ENCODE results near the gene PROB1.

PROB1 gene

DNA sequence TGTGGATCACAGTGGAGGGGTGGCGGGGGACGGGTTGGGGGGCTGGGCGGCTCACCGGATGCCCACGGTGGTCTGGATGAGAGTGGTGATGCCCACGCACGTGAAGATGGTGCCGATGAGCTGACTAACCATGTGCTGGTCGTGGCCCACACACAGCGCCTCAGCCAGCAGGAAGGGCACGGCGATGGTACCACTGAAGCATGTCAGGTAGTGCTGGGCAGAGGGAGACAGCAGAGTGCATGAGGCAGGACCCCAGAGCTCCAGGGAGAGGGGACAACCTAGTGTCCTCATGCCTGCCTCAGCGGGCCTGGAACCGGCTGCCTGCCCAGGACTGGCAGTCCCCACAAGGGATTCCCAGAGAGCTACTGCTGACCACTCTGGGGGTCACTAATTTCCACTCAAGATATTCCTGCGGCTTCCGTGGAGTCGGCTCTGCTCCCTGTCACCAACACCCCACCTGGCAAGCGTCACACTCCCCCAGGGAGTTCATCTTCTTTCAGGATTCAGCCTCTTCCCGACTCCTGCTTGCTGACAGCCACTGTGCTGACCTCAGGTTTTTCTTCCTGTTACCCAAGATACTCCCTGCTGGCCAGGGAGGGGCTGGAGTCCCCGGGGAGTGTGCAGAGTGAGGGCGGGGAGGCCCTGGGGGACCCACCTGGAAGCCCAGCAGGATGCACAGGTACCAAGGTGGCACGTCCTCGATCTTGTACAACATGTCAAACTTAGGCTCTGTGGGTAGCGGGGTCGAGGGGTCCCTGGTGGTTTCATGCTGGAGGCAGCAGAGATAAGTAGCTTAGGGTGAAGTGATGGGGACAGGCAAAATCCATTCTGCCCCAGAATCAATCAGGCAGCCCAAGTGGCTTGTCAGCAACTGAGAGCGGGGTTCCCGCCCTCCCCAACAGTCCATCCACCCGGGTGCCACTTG, 12.8 kb downstream of the PROB1 start:
- Histone ChIP-seq H3K4me1 (ENCODE audit: control insufficient read depth in 2 of 2, insufficient read depth in 1 of 2, low read depth in 1 of 2, low read length in 2 of 2) (peaks cover 0 to 2% of the 10 kb centered on the region in 2 donors), H3K9ac (ENCODE audit: low read depth, low read length, poor library complexity) (no peak overlapping the region), H3K18ac (ENCODE audit: low read length) (peak overlapping the region; percentile 76), H3K27me3 (ENCODE audit: control insufficient read depth in 3 of 3, insufficient read depth in 3 of 3, low read depth in 1 of 3, low read length in 3 of 3) (peaks cover 0 to 16% (median 0%) of the 10 kb centered on the region in 3 experiments), H2BK12ac (ENCODE audit: low read length) (no peak overlapping the region), H2BK5ac (ENCODE audit: low read length) (peak overlapping the region; percentile 22), H3K23ac (ENCODE audit: low read depth, low read length, poor library complexity) (peak overlapping the region; percentile 96), H3K27ac (replicated peaks; ENCODE audit: low read length) (no peak overlapping the region), H2BK120ac (ENCODE audit: low read depth, low read length) (no peak overlapping the region), H2AFZ (ENCODE audit: low read length) (no peak overlapping the region), H4K91ac (ENCODE audit: low read depth, low read length, poor library complexity) (no peak overlapping the region), H2AK5ac (ENCODE audit: low read depth, low read length) (peak overlapping the region; percentile 88), H3K4me2 (ENCODE audit: insufficient read depth, low read length, poor library complexity, severe bottlenecking) (no peak overlapping the region), H3K79me1 (ENCODE audit: low read depth, low read length) (peaks cover 6% of the 10 kb centered on the region), H3K36me3 (replicated peaks in 1 of 2; ENCODE audit: control insufficient read depth in 2 of 2, insufficient read depth in 2 of 2, low read length in 2 of 2) (no peaks in the 10 kb centered on the region), H3K14ac (ENCODE audit: low read length) (no peak overlapping the region), H2BK15ac (ENCODE audit: low read length) (no peak overlapping the region), H3K4ac (ENCODE audit: low read length) (peak overlapping the region; percentile 84), H3K4me3 (ENCODE audit: low read length in 2 of 2) (no peak overlapping the region), H4K8ac (ENCODE audit: low read depth, low read length) (peak overlapping the region; percentile 65), H3K9me3 (replicated peaks in 1 of 2; ENCODE audit: control insufficient read depth in 2 of 2, insufficient read depth in 1 of 2, low read depth in 1 of 2, low read length in 2 of 2) (no peaks in the 10 kb centered on the region)
- no CpG with 5 or more reads among the region's 28 CpGs for WGBS, 2 donors (ENCODE audit: extremely low coverage in 2 of 2, insufficient read length in 2 of 2, insufficient replicate concordance in 1 of 2)
- DNase-seq (ENCODE audit: low spot score): no peak

DNA sequence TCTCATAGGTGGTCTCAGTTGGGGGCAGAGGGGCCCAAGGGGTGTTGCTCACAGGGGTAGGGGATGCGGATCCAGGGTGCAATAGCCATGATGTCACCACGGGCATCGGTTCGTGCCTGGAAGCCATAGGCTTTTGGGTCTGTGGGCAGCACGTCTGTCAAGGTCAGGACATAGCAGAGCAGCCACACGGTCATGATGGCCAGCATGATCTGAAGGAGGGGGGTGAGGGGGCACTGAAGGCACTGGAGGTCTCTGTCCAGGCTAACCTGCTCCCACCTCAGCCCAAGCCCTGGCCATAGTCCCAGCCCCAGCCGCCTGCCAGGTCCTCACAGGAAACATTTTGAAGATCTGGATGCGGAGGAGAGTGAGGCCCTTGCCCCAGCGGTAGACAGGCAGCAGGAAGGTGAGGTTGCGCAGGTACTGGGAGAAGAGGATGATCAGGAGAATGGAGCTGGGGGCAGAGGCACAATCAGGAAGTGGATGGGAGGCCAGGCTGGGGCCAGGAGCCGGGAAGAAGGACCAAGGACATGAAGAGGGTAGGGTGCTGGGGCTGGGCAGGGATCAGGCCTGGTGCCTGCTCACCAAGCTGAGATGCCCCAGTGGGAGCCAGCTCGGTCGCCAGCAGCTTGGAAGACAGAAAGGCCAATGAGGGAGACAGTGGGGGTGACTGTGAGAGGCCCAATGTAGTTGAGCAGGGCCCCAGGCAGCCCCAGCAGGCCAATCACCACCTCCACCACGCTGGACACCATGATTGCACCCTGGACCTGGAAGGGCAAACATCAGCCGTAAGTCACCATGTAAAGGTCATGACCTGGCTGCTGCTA, 15.1 kb downstream of the PROB1 start:
- peaks cover 0 to 2% of the 10 kb centered on the region in 2 donors for H3K4me1 ChIP-seq (ENCODE audit: control insufficient read depth in 2 of 2, insufficient read depth in 1 of 2, low read depth in 1 of 2, low read length in 2 of 2)
- H3K36me3 ChIP-seq (replicated peaks in 1 of 2; ENCODE audit: control insufficient read depth in 2 of 2, insufficient read depth in 2 of 2, low read length in 2 of 2): peaks cover 0 to 4% of the 10 kb centered on the region in 2 donors
- H3K4me3 ChIP-seq (ENCODE audit: low read length in 2 of 2): peak overlapping the region in 1 of 2 donors; percentile 21
- no peak overlapping the region for H3K4me2 ChIP-seq (ENCODE audit: insufficient read depth, low read length, poor library complexity, severe bottlenecking)
- no peak overlapping the region for H2BK12ac ChIP-seq (ENCODE audit: low read length)
- H3K79me1 ChIP-seq (ENCODE audit: low read depth, low read length): peaks cover 7% of the 10 kb centered on the region
- no peak overlapping the region for H2BK5ac ChIP-seq (ENCODE audit: low read length)
- H2BK15ac ChIP-seq (ENCODE audit: low read length): no peak overlapping the region
- peak overlapping the region; percentile 89 for H3K14ac ChIP-seq (ENCODE audit: low read length)
- WGBS, 2 donors (ENCODE audit: extremely low coverage in 2 of 2, insufficient read length in 2 of 2, insufficient replicate concordance in 1 of 2): no CpG with 5 or more reads among the region's 15 CpGs
- H3K27me3 ChIP-seq (ENCODE audit: control insufficient read depth in 3 of 3, insufficient read depth in 3 of 3, low read depth in 1 of 3, low read length in 3 of 3): peaks cover 0 to 2% (median 0%) of the 10 kb centered on the region in 3 experiments
- peak overlapping the region; percentile 37 for H3K4ac ChIP-seq (ENCODE audit: low read length)
- H2AK5ac ChIP-seq (ENCODE audit: low read depth, low read length): peak overlapping the region; percentile 70
- H3K18ac ChIP-seq (ENCODE audit: low read length): peak overlapping the region; percentile 64
- no peak overlapping the region for H4K91ac ChIP-seq (ENCODE audit: low read depth, low read length, poor library complexity)
- no peak overlapping the region for H2BK120ac ChIP-seq (ENCODE audit: low read depth, low read length)
- no peak for DNase-seq (ENCODE audit: low spot score)
- peak overlapping the region; percentile 82 for H4K8ac ChIP-seq (ENCODE audit: low read depth, low read length)
- no peak overlapping the region for H2AFZ ChIP-seq (ENCODE audit: low read length)
- H3K9me3 ChIP-seq (replicated peaks in 1 of 2; ENCODE audit: control insufficient read depth in 2 of 2, insufficient read depth in 1 of 2, low read depth in 1 of 2, low read length in 2 of 2): peaks cover 0 to 3% of the 10 kb centered on the region in 2 donors
- peak overlapping the region; percentile 73 for H3K23ac ChIP-seq (ENCODE audit: low read depth, low read length, poor library complexity)
- H3K27ac ChIP-seq (replicated peaks; ENCODE audit: low read length): no peak overlapping the region
- H3K9ac ChIP-seq (ENCODE audit: low read depth, low read length, poor library complexity): peak overlapping the region; percentile 44

DNA sequence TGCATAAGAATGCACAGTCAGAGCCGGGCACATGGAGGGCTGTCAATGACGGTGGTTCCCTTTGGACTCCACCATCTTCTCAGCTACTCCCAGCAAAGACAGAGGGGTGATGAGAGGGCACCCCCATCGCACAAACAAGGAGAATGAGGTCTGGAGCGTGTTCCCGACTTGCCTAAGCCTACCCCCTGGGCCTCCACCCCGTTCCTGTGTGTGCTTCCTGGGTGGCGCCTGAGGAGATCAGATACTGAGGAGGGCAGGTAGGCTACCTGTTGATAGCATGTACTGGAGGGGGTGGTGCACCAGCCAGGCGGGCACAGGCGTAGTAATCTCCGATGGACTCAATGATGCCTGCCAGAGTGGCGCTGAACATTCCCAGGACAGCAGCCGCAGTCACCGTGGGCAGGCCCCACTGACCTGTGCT, 16.0 kb downstream of the PROB1 start:
- H3K14ac ChIP-seq (ENCODE audit: low read length): no peak overlapping the region

More for the DNA sequence above, 16.0 kb downstream of the PROB1 start:
- Histone ChIP-seq H4K8ac (ENCODE audit: low read depth, low read length) (no peak overlapping the region), H4K91ac (ENCODE audit: low read depth, low read length, poor library complexity) (no peak overlapping the region), H3K9ac (ENCODE audit: low read depth, low read length, poor library complexity) (peak overlapping the region; percentile 44), H2BK5ac (ENCODE audit: low read length) (no peak overlapping the region), H3K4me1 (ENCODE audit: control insufficient read depth in 2 of 2, insufficient read depth in 1 of 2, low read depth in 1 of 2, low read length in 2 of 2) (peaks cover 0 to 2% of the 10 kb centered on the region in 2 donors), H3K18ac (ENCODE audit: low read length) (no peak overlapping the region), H3K27ac (replicated peaks; ENCODE audit: low read length) (no peak overlapping the region), H2AK5ac (ENCODE audit: low read depth, low read length) (no peak overlapping the region), H3K36me3 (replicated peaks in 1 of 2; ENCODE audit: control insufficient read depth in 2 of 2, insufficient read depth in 2 of 2, low read length in 2 of 2) (peaks cover 1 to 6% of the 10 kb centered on the region in 2 donors), H3K4ac (ENCODE audit: low read length) (no peak overlapping the region), H2AFZ (ENCODE audit: low read length) (no peak overlapping the region), H2BK120ac (ENCODE audit: low read depth, low read length) (no peak overlapping the region), H3K4me2 (ENCODE audit: insufficient read depth, low read length, poor library complexity, severe bottlenecking) (no peak overlapping the region), H3K4me3 (ENCODE audit: low read length in 2 of 2) (no peak overlapping the region), H2BK12ac (ENCODE audit: low read length) (peak overlapping the region; percentile 41), H3K79me1 (ENCODE audit: low read depth, low read length) (peaks cover 7% of the 10 kb centered on the region), H3K23ac (ENCODE audit: low read depth, low read length, poor library complexity) (peak overlapping the region; percentile 73), H3K9me3 (replicated peaks in 1 of 2; ENCODE audit: control insufficient read depth in 2 of 2, insufficient read depth in 1 of 2, low read depth in 1 of 2, low read length in 2 of 2) (peaks cover 0 to 3% of the 10 kb centered on the region in 2 donors), H2BK15ac (ENCODE audit: low read length) (no peak overlapping the region), H3K27me3 (ENCODE audit: control insufficient read depth in 3 of 3, insufficient read depth in 3 of 3, low read depth in 1 of 3, low read length in 3 of 3) (no peaks in the 10 kb centered on the region)
- WGBS, 2 donors (ENCODE audit: extremely low coverage in 2 of 2, insufficient read length in 2 of 2, insufficient replicate concordance in 1 of 2): no CpG with 5 or more reads among the region's 13 CpGs
- no peak for DNase-seq (ENCODE audit: low spot score)
